Measurements from ENCODE around the gene EHMT1. TPM values are rescaled to one million over a fixed set of nuclear protein-coding genes. Genes with fewer than 3 reads are reported as not detected.

The EHMT1 gene
- total and polyA plus RNA-seq, 2 of the 13 experiments (the other 11 are each of a cell fraction or from before 2014, with no cell fraction given), result 23.0 to 27.1 TPM

GRCh38 chr9:137611623-137612609 lies 6.9 kb upstream of the EHMT1 start (continued):
- no peak for TF ChIP-seq ZFP62 (CRISPR knock-in tag; IDR thresholded peaks at IDR 0.05)
- TF ChIP-seq DZIP1 (CRISPR knock-in tag; IDR thresholded peaks at IDR 0.05), result no peak
- TF ChIP-seq ZNF317 (CRISPR knock-in tag; IDR thresholded peaks at IDR 0.05), result no peak
- TF ChIP-seq SAP130 (CRISPR knock-in tag; IDR thresholded peaks at IDR 0.05; ENCODE audit: low read depth), result peak; percentile 31; the same call in 1 of the 2 replicates
- TF ChIP-seq ZNF547 (CRISPR knock-in tag; IDR thresholded peaks at IDR 0.05), result no peak
- TF ChIP-seq POLR2G (IDR thresholded peaks at IDR 0.05; ENCODE audit: low read depth, low read length), result peak; percentile 45
- no peak for TF ChIP-seq NPAS2 (CRISPR knock-in tag; IDR thresholded peaks at IDR 0.05; ENCODE audit: borderline replicate concordance)
- TF ChIP-seq TAF15 (IDR thresholded peaks at IDR 0.05; ENCODE audit: low read depth, low read length, poor library complexity, severe bottlenecking), result no peak
- no peak for TF ChIP-seq HOXA5 (CRISPR knock-in tag; IDR thresholded peaks at IDR 0.05)
- no peak for TF ChIP-seq CHCHD3 (CRISPR knock-in tag; IDR thresholded peaks at IDR 0.05)
- TF ChIP-seq ZNF878 (CRISPR knock-in tag; IDR thresholded peaks at IDR 0.05), result no peak
- no peak for TF ChIP-seq ZNF713 (CRISPR knock-in tag; IDR thresholded peaks at IDR 0.05)
- TF ChIP-seq BORCS8-MEF2B (CRISPR knock-in tag; IDR thresholded peaks at IDR 0.05), result no peak
- 0 out of 2 replicates have a peak, but pooled peaks have one; percentile 21 for TF ChIP-seq ZNF225 (CRISPR knock-in tag; IDR thresholded peaks at IDR 0.05)
- TF ChIP-seq ZNF891 (CRISPR knock-in tag; IDR thresholded peaks at IDR 0.05), result peak; percentile 74; the same call in 1 of the 2 replicates
- TF ChIP-seq TBL1XR1 (IDR thresholded peaks at IDR 0.05; ENCODE audit: borderline replicate concordance, low read length, partially characterized antibody), result no peak
- no peak for TF ChIP-seq ZNF350 (CRISPR knock-in tag; IDR thresholded peaks at IDR 0.05; ENCODE audit: borderline replicate concordance, low read depth)
- TF ChIP-seq MED1 (CRISPR knock-in tag; IDR thresholded peaks at IDR 0.05), result no peak
- peak; percentile 49 for TF ChIP-seq ZNF263 (CRISPR knock-in tag; IDR thresholded peaks at IDR 0.05)
- peak; percentile 69 for TF ChIP-seq TEAD3 (CRISPR knock-in tag; optimal IDR thresholded peaks at IDR 0.05; ENCODE audit: borderline replicate concordance)
- no peak for TF ChIP-seq ZNF598 (CRISPR knock-in tag; IDR thresholded peaks at IDR 0.05; ENCODE audit: borderline replicate concordance)
- TF ChIP-seq LCORL (IDR thresholded peaks at IDR 0.05), result no peak
- no peak for TF ChIP-seq LCORL (CRISPR knock-in tag; IDR thresholded peaks at IDR 0.05)
- no peak for TF ChIP-seq SIX4 (CRISPR knock-in tag; IDR thresholded peaks at IDR 0.05)
- TF ChIP-seq CREB3 (CRISPR knock-in tag; IDR thresholded peaks at IDR 0.05), result no peak
- no peak for TF ChIP-seq TFE3 (CRISPR knock-in tag; IDR thresholded peaks at IDR 0.05)

Measured in HepG2 (cell line).